HCT116 (cell line): ENCODE results near the gene RCAN3.

ENCODE experiments used
- CTCF ChIP-seq, 3 experiments: fragments of 200-600 bp in 1 of 3; sonication (generic) in 1 of 3; IDR thresholded peaks in 2 of 3; conservative IDR thresholded peaks in 1 of 3; 2 replicates each; pipeline ENCODE4 v1.5.1; 2012 to 2017; ENCODE audit warnings: low read depth in 2 of 3, low read length in 2 of 3, antibody characterized with exemption in 1 of 3, borderline replicate concordance in 1 of 3, control low read depth in 1 of 3, mild to moderate bottlenecking in 1 of 3, mixed read lengths in 1 of 3, mixed run types in 1 of 3, moderate library complexity in 1 of 3; ENCODE audit not compliant: insufficient read depth in 1 of 3
- ELF1 ChIP-seq: IDR thresholded peaks from 2 replicates; pipeline ENCODE4 v1.6.1; 2012; ENCODE audit warnings: low read depth, borderline replicate concordance
- EZH2phosphoT487 ChIP-seq: fragments of 200-600 bp; IDR thresholded peaks from 2 replicates; pipeline ENCODE4 v1.6.1; 2018; ENCODE audit warnings: antibody characterized with exemption, borderline replicate concordance
- POLR2A ChIP-seq: IDR thresholded peaks from 2 replicates; pipeline ENCODE4 v1.7.0; 2011; ENCODE audit warnings: borderline replicate concordance; ENCODE audit not compliant: insufficient read depth, insufficient read length; ENCODE audit errors: extremely low read depth
- POLR2AphosphoS5 ChIP-seq: IDR thresholded peaks from 2 replicates; pipeline ENCODE4 v1.6.1; 2011; ENCODE audit warnings: mild to moderate bottlenecking, low read depth, low read length, moderate library complexity
- RAD21 ChIP-seq: IDR thresholded peaks from 2 replicates; pipeline ENCODE4 v1.6.1; 2012; ENCODE audit warnings: low read depth, mild to moderate bottlenecking
- TCF7L2 ChIP-seq: IDR thresholded peaks from 2 replicates; pipeline ENCODE4 v1.7.0; 2011; ENCODE audit warnings: borderline replicate concordance, inconsistent platforms; ENCODE audit not compliant: insufficient read depth, insufficient read length; ENCODE audit errors: extremely low read depth

GRCh38 chr1:24557711-24558131 lies 55.1 kb downstream of the RCAN3 start:
- TF ChIP-seq POLR2AphosphoS5 (no peak), EZH2phosphoT487 (no peak), RAD21 (no peak), TCF7L2 (no peak), CTCF (IDR thresholded peaks at IDR 0.05 in 2 of 3, conservative IDR thresholded peaks at IDR 0.05 in 1 of 3; ENCODE audit: borderline replicate concordance in 1 of 3, insufficient read depth in 1 of 3, low read depth in 2 of 3, low read length in 2 of 3) (no peak), POLR2A (no peak), ELF1 (no peak)
